Measurements from ENCODE around the gene FRMD1. TPM values are rescaled to one million over a fixed set of nuclear protein-coding genes. Genes with fewer than 3 reads are reported as not detected.

FRMD1 gene
- total RNA-seq, 1 experiment from 2014 or later: not detected

- H3K27me3 ChIP-seq (ENCODE audit: control insufficient read depth, insufficient read depth, low read length): no peaks in the 10 kb centered on the region
- DNase-seq: no peak
- H3K4me3 ChIP-seq (ENCODE audit: insufficient read depth, low read depth, low read length): no peak overlapping the region
- no peaks in the 10 kb centered on the region for H3K36me3 ChIP-seq (replicated peaks; ENCODE audit: control insufficient read depth, insufficient read depth, low read length)
Observed at GRCh38 chr6:168021581-168021980, 57.4 kb downstream of the FRMD1 start.

- Histone ChIP-seq H3K36me3 (replicated peaks; ENCODE audit: control insufficient read depth, insufficient read depth, low read length) (no peaks in the 10 kb centered on the region), H3K4me3 (ENCODE audit: insufficient read depth, low read depth, low read length) (no peak overlapping the region), H3K27me3 (ENCODE audit: control insufficient read depth, insufficient read depth, low read length) (no peaks in the 10 kb centered on the region)
- DNase-seq: no peak
Observed at GRCh38 chr6:168020242-168020641, 58.8 kb downstream of the FRMD1 start.

- DNase-seq: no peak
- Histone ChIP-seq H3K4me3 (ENCODE audit: insufficient read depth, low read depth, low read length) (no peak overlapping the region), H3K27me3 (ENCODE audit: control insufficient read depth, insufficient read depth, low read length) (no peaks in the 10 kb centered on the region), H3K36me3 (replicated peaks; ENCODE audit: control insufficient read depth, insufficient read depth, low read length) (no peaks in the 10 kb centered on the region)
Observed at GRCh38 chr6:168018664-168019063, 60.3 kb downstream of the FRMD1 start.

- no peak for DNase-seq
- Histone ChIP-seq H3K4me3 (ENCODE audit: insufficient read depth, low read depth, low read length) (no peak overlapping the region), H3K36me3 (replicated peaks; ENCODE audit: control insufficient read depth, insufficient read depth, low read length) (no peaks in the 10 kb centered on the region), H3K27me3 (ENCODE audit: control insufficient read depth, insufficient read depth, low read length) (no peaks in the 10 kb centered on the region)
Observed at GRCh38 chr6:168017629-168018028, 61.4 kb downstream of the FRMD1 start.

- Histone ChIP-seq H3K27me3 (ENCODE audit: control insufficient read depth, insufficient read depth, low read length) (no peaks in the 10 kb centered on the region), H3K36me3 (replicated peaks; ENCODE audit: control insufficient read depth, insufficient read depth, low read length) (no peaks in the 10 kb centered on the region), H3K4me3 (ENCODE audit: insufficient read depth, low read depth, low read length) (no peak overlapping the region)
- peak; percentile 78 for DNase-seq
Observed at GRCh38 chr6:168016721-168017525, 62.1 kb downstream of the FRMD1 start.

- Histone ChIP-seq H3K27me3 (ENCODE audit: control insufficient read depth, insufficient read depth, low read length) (no peaks in the 10 kb centered on the region), H3K4me3 (ENCODE audit: insufficient read depth, low read depth, low read length) (no peak overlapping the region), H3K36me3 (replicated peaks; ENCODE audit: control insufficient read depth, insufficient read depth, low read length) (no peaks in the 10 kb centered on the region)
- DNase-seq: peak; percentile 52
Observed at GRCh38 chr6:168016176-168016620, 62.8 kb downstream of the FRMD1 start.

GRCh38 chr6:168015482-168016175 is 63.4 kb downstream of the FRMD1 start:
- H3K36me3 ChIP-seq (replicated peaks; ENCODE audit: control insufficient read depth, insufficient read depth, low read length): no peaks in the 10 kb centered on the region
- no peak for DNase-seq
- no peaks in the 10 kb centered on the region for H3K27me3 ChIP-seq (ENCODE audit: control insufficient read depth, insufficient read depth, low read length)
- H3K4me3 ChIP-seq (ENCODE audit: insufficient read depth, low read depth, low read length): no peak overlapping the region

- H3K36me3 ChIP-seq (replicated peaks; ENCODE audit: control insufficient read depth, insufficient read depth, low read length): no peaks in the 10 kb centered on the region
- H3K4me3 ChIP-seq (ENCODE audit: insufficient read depth, low read depth, low read length): no peak overlapping the region
- DNase-seq: no peak
Observed at GRCh38 chr6:168015009-168015408, 64.0 kb downstream of the FRMD1 start.

GRCh38 chr6:168014428-168014827 is 64.6 kb downstream of the FRMD1 start:
- DNase-seq: no peak
- no peak overlapping the region for H3K4me3 ChIP-seq (ENCODE audit: insufficient read depth, low read depth, low read length)
- H3K27me3 ChIP-seq (ENCODE audit: control insufficient read depth, insufficient read depth, low read length): no peaks in the 10 kb centered on the region
- no peaks in the 10 kb centered on the region for H3K36me3 ChIP-seq (replicated peaks; ENCODE audit: control insufficient read depth, insufficient read depth, low read length)

More at GRCh38 chr6:168015009-168015408, 64.0 kb downstream of the FRMD1 start:
- H3K27me3 ChIP-seq (ENCODE audit: control insufficient read depth, insufficient read depth, low read length): no peaks in the 10 kb centered on the region

GRCh38 chr6:168013250-168013915 is 65.6 kb downstream of the FRMD1 start:
- H3K36me3 ChIP-seq (replicated peaks; ENCODE audit: control insufficient read depth, insufficient read depth, low read length): no peaks in the 10 kb centered on the region
- no peak overlapping the region for H3K4me3 ChIP-seq (ENCODE audit: insufficient read depth, low read depth, low read length)
- DNase-seq: no peak
- no peaks in the 10 kb centered on the region for H3K27me3 ChIP-seq (ENCODE audit: control insufficient read depth, insufficient read depth, low read length)

- no peaks in the 10 kb centered on the region for H3K27me3 ChIP-seq (ENCODE audit: control insufficient read depth, insufficient read depth, low read length)
- no peak overlapping the region for H3K4me3 ChIP-seq (ENCODE audit: insufficient read depth, low read depth, low read length)
- DNase-seq: no peak
- no peaks in the 10 kb centered on the region for H3K36me3 ChIP-seq (replicated peaks; ENCODE audit: control insufficient read depth, insufficient read depth, low read length)
Observed at GRCh38 chr6:168012431-168013249, 66.4 kb downstream of the FRMD1 start.

GRCh38 chr6:168011291-168011690 is 67.7 kb downstream of the FRMD1 start:
- Histone ChIP-seq H3K4me3 (ENCODE audit: insufficient read depth, low read depth, low read length) (no peak overlapping the region), H3K36me3 (replicated peaks; ENCODE audit: control insufficient read depth, insufficient read depth, low read length) (no peaks in the 10 kb centered on the region), H3K27me3 (ENCODE audit: control insufficient read depth, insufficient read depth, low read length) (no peaks in the 10 kb centered on the region)
- DNase-seq: no peak

GRCh38 chr6:168009331-168009730 is 69.7 kb downstream of the FRMD1 start:
- H3K27me3 ChIP-seq (ENCODE audit: control insufficient read depth, insufficient read depth, low read length): no peaks in the 10 kb centered on the region
- no peak for DNase-seq
- H3K36me3 ChIP-seq (replicated peaks; ENCODE audit: control insufficient read depth, insufficient read depth, low read length): no peaks in the 10 kb centered on the region
- H3K4me3 ChIP-seq (ENCODE audit: insufficient read depth, low read depth, low read length): no peak overlapping the region
